Hematopoietic multipotent progenitor cell treated with erythropoietin and hydrocortisone succinate and interleukin-3 and kit ligand, for 4 days (in vitro differentiated cells): Measurements from ENCODE around the gene C1orf52.
"Not testable (repeated sequence)": the region's sequence is repeated elsewhere in the genome, so short reads cannot be mapped to it uniquely, and the experiment has no call there.

Experiments used
- DNase-seq: peaks from one replicate; pipeline ENCODE4 v3.0.0-alpha.2; 2015

C1orf52 gene

GRCh38 chr1:85277802-85278201 lies 18.3 kb upstream of the C1orf52 start:
- no peak for DNase-seq

- no peak for DNase-seq
Observed at GRCh38 chr1:85276978-85277639, 17.6 kb upstream of the C1orf52 start.

GRCh38 chr1:85276215-85276977 lies 16.9 kb upstream of the C1orf52 start, which contains the start of gene BCL10:
BCL10 (minus strand) TSS chr1:85276632; CDS start chr1:85276352, 280 bp downstream.
- DNase-seq = peak; percentile 99

GRCh38 chr1:85275701-85276214 lies 16.3 kb upstream of the C1orf52 start:
- DNase-seq = no peak

GRCh38 chr1:85274969-85275453 lies 15.5 kb upstream of the C1orf52 start:
- no peak for DNase-seq

GRCh38 chr1:85273397-85273796 lies 13.9 kb upstream of the C1orf52 start:
- DNase-seq = no peak

GRCh38 chr1:85268801-85269585 lies 9.5 kb upstream of the C1orf52 start:
- DNase-seq = no peak

- DNase-seq = no peak
Observed at GRCh38 chr1:85267313-85267712, 7.9 kb upstream of the C1orf52 start.

GRCh38 chr1:85264150-85264549 lies 4.7 kb upstream of the C1orf52 start:
- no peak for DNase-seq

- no peak for DNase-seq
Observed at GRCh38 chr1:85262985-85263384, 3.5 kb upstream of the C1orf52 start.

GRCh38 chr1:85259912-85260274 lies 431 bp upstream of the C1orf52 start:
- DNase-seq = no peak

GRCh38 chr1:85258536-85259117 lies 835 bp downstream of the C1orf52 start:
- DNase-seq = peak; percentile 18

- not testable (repeated sequence) for DNase-seq
Observed at GRCh38 chr1:85249042-85249441, 10.4 kb downstream of the C1orf52 start.

GRCh38 chr1:85245891-85246290 lies 13.6 kb downstream of the C1orf52 start:
- no peak for DNase-seq

GRCh38 chr1:85245456-85245855 lies 14.0 kb downstream of the C1orf52 start:
- no peak for DNase-seq

- peak; percentile 37 for DNase-seq
Observed at GRCh38 chr1:85244271-85245061, 15.0 kb downstream of the C1orf52 start.

- DNase-seq = no peak
Observed at GRCh38 chr1:85243372-85243771, 16.1 kb downstream of the C1orf52 start.

GRCh38 chr1:85240643-85241042 lies 18.8 kb downstream of the C1orf52 start:
- DNase-seq = peak; percentile 24

GRCh38 chr1:85240174-85240601 lies 19.3 kb downstream of the C1orf52 start:
- DNase-seq = peak; percentile 65

GRCh38 chr1:85237613-85238012 lies 21.8 kb downstream of the C1orf52 start:
- no peak for DNase-seq

GRCh38 chr1:85230305-85230977 lies 29.0 kb downstream of the C1orf52 start:
- peak; percentile 35 for DNase-seq
